ENCODE measurements around the gene STK32C.

DNA sequence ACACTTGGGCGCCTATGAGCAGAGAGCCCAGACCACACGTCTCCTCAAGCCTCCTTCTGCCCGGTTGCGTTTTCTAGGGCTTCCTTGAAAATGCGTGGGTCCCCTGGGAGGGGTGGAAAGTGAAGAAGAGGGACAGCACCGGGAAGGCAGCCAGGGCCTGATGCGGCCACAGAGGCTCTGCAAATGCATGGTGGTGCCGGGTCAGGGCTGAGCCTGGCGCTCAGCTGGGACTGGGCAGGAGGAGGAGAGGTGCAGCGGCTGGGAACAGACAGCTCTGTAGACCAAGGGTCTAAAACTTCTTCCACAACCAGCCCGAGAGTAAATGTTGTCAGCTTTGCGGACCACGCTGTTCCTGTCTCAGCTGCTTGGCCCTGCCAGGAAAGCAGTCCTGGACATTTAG lies 119.4 kb downstream of the STK32C start:
- TF ChIP-seq, protein P1, sequence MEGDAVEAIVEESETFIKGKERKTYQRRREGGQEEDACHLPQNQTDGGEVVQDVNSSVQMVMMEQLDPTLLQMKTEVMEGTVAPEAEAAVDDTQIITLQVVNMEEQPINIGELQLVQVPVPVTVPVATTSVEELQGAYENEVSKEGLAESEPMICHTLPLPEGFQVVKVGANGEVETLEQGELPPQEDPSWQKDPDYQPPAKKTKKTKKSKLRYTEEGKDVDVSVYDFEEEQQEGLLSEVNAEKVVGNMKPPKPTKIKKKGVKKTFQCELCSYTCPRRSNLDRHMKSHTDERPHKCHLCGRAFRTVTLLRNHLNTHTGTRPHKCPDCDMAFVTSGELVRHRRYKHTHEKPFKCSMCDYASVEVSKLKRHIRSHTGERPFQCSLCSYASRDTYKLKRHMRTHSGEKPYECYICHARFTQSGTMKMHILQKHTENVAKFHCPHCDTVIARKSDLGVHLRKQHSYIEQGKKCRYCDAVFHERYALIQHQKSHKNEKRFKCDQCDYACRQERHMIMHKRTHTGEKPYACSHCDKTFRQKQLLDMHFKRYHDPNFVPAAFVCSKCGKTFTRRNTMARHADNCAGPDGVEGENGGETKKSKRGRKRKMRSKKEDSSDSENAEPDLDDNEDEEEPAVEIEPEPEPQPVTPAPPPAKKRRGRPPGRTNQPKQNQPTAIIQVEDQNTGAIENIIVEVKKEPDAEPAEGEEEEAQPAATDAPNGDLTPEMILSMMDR (IDR thresholded peaks at IDR 0.05) = no peak
- TF ChIP-seq POLR2A (IDR thresholded peaks at IDR 0.05) (no peak), POLR2AphosphoS5 (IDR thresholded peaks at IDR 0.05) (no peak)

All from prostate gland (tissue), 2 donors.